Activated CD4-positive, alpha-beta T cell treated with anti-CD3 and anti-CD28 coated beads for 1 hour (primary cell): ENCODE measurements around the gene GGT5.
"Not testable (repeated sequence)": the region's sequence is repeated elsewhere in the genome, so short reads cannot be mapped to it uniquely, and the experiment has no call there.

Source experiments
- DNase-seq: peaks from one replicate; pipeline ENCODE4 v3.0.0-alpha.2; 2020

The GGT5 gene

GRCh38 chr22:24232124-24232523 lies 12.8 kb downstream of the GGT5 start:
- no peak for DNase-seq

GRCh38 chr22:24231706-24232105 lies 13.2 kb downstream of the GGT5 start:
- no peak for DNase-seq

- peak; percentile 43 for DNase-seq
Observed at GRCh38 chr22:24230911-24231656, 13.8 kb downstream of the GGT5 start.

- no peak for DNase-seq
Observed at GRCh38 chr22:24225951-24226350, 18.9 kb downstream of the GGT5 start.

GRCh38 chr22:24225044-24225601 lies 19.8 kb downstream of the GGT5 start:
- DNase-seq = no peak

GRCh38 chr22:24224468-24224867 lies 20.4 kb downstream of the GGT5 start:
- no peak for DNase-seq

- no peak for DNase-seq
Observed at GRCh38 chr22:24219750-24220149, 25.1 kb downstream of the GGT5 start.

GRCh38 chr22:24217384-24217783 lies 27.5 kb downstream of the GGT5 start:
- DNase-seq = no peak

GRCh38 chr22:24216541-24217209 lies 28.2 kb downstream of the GGT5 start:
- DNase-seq = no peak

- DNase-seq = no peak
Observed at GRCh38 chr22:24214467-24215285, 30.2 kb downstream of the GGT5 start.

- DNase-seq = not testable (repeated sequence)
Observed at GRCh38 chr22:24213111-24213510, 31.8 kb downstream of the GGT5 start.

GRCh38 chr22:24211716-24212115 lies 33.2 kb downstream of the GGT5 start:
- DNase-seq = not testable (repeated sequence)

- DNase-seq = not testable (repeated sequence)
Observed at GRCh38 chr22:24210409-24210808, 34.5 kb downstream of the GGT5 start.

- no peak for DNase-seq
Observed at GRCh38 chr22:24209687-24210086, 35.2 kb downstream of the GGT5 start.

GRCh38 chr22:24209016-24209415 lies 35.9 kb downstream of the GGT5 start:
- no peak for DNase-seq

- DNase-seq = no peak
Observed at GRCh38 chr22:24208012-24208749, 36.7 kb downstream of the GGT5 start.

- DNase-seq = no peak
Observed at GRCh38 chr22:24207264-24208011, 37.4 kb downstream of the GGT5 start.

GRCh38 chr22:24206460-24207263 lies 38.2 kb downstream of the GGT5 start:
- not testable (repeated sequence) for DNase-seq

GRCh38 chr22:24205438-24206195 lies 39.3 kb downstream of the GGT5 start:
- no peak for DNase-seq

- not testable (repeated sequence) for DNase-seq
Observed at GRCh38 chr22:24203856-24204255, 41.0 kb downstream of the GGT5 start.
